NCI-H1436 (cell line): ENCODE measurements around the gene PAIP1.
"Not testable (repeated sequence)": the region's sequence is repeated elsewhere in the genome, so short reads cannot be mapped to it uniquely, and the experiment has no call there.

ENCODE experiments used
- DNase-seq: peaks from one replicate; lab custom pipeline; 2025; lab: John Stamatoyannopoulos, UW

The PAIP1 gene

DNA sequence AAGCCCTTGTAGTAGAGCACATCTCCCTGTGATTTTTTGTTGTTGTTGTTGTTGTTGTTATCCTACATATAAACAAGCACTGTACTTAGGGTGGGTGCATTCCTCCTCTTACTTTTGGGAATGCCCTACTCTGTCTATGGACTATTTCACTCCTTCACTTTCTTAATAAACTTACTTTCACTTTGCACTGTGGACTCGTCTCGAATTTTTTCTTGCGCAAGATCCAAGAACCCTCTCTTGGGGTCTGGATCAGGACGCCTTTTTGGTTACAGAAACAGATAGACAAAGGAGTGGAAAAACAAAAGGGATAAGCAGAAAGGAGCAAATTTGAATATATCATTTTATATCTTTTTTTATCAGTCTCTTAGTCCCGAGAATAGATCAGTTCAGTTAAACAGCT is 14.4 kb upstream of the PAIP1 start:
- no peak for DNase-seq

DNA sequence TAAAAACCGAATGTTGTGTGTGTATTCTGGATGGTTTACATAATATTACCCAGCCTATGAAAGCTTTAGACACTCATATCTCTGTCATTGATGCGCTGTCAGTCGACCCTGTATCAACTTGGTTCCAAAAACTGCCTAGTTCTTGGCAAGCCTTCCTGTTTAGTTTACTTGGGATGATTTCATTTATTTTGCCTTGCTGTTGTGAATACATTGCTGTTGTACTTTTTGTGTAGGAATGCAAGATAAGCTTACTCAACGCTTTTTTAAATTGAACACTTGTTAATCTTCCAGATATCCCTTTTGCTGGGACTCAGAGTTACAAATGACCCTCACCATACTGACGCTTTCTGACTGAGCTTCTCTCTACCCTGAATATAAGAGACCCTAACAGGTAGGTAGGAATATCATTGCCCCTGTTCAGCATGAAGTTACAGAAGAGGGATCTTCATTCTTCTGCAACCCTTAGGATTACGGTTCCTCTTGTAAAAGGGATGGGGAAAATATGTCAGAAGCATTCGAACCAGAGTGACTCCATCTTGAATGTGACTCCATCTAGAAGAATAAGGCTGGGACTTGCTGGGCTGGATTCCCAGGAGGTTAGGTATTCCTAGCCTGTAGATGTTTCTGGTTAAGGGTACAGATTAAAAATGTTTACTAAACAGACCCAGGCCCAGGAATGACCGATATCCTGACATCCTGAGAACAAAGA is 13.7 kb upstream of the PAIP1 start:
- DNase-seq = no peak

DNA sequence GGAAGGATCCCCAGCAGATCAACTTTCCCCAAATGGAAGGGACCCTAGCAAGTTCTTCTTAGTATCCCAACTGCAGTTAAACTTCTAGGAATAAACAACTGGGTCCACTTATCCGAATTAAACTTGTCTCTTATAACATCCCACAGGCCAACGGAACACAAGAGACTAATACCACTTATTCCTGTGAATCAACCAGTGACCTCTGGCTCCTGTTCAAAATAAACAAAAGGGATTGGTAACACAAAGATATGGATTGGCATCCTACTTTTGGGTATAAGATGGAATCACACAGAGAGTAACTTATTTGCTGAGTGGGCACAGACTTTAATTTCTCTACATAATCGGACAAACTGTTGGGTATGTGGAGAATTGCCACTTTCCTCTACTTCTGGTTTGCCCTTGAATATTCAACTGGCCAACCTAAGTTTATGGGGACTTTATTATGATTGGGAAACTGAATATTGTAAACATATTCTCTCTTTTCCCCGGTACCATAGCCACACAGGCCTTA is 12.4 kb upstream of the PAIP1 start:
- no peak for DNase-seq

DNA sequence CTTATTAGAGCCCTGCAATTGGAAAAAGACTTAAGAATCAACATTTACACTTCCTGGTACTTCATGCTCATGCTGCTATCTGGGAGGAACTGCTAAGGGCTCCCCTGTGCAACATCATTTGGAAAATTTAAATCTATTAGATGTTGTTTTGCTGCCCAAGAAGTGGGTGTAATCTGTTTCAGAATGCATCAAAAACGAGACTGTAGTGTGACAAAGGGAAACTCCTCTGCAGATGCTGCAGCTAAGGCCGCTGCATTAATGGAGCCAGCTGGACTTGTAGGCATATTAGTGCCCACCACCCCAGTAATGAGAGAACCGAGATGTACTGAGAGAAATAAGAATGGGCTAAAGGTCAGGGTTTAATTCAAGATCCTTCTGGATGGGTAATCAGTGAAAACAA is 11.1 kb upstream of the PAIP1 start:
- no peak for DNase-seq

DNA sequence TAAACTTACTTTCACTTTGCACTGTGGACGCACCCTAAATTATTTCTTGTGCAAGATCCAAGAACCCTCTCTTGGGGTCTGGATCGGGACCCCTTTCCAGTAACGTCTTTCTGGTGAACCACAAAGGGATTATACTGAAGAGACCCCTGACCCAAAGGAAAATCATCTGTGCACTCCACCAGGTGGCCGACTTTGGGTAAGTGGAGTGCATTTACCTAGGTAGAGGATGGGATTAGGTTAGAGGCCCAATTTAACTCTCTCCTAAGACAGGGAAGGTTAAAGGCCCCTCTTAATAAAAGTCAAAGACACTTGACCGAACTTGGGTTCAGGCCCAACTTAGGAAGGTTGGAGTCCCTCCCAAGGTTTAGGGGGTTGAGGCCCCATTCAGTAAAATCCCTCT is 8.2 kb upstream of the PAIP1 start:
- no peak for DNase-seq

DNA sequence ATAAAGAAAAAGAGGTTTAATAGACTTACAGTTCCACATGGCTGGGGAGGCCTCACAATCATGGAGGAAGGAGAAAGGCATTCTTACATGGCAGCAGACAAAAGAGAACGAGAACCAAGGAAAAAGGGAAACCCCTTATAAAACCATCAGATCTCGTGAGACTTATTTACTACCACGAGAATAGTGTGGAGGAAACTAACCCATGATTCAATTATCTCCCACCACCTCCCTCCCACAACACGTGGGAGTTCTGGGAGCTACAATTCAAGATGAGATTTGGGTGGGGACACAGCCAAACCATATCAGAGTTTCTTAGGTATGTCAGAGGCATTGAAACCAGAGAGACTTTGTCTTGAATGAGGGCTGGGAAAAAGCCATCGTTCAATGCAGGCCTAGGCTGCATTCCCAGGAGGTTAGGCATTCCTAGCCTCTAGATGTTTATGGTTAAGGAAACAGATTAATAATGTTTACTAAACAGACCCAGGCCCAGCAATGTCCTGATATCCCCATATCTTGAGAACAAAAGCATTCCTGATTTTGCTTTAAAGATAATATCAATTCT is 7.5 kb upstream of the PAIP1 start:
- no peak for DNase-seq

DNA sequence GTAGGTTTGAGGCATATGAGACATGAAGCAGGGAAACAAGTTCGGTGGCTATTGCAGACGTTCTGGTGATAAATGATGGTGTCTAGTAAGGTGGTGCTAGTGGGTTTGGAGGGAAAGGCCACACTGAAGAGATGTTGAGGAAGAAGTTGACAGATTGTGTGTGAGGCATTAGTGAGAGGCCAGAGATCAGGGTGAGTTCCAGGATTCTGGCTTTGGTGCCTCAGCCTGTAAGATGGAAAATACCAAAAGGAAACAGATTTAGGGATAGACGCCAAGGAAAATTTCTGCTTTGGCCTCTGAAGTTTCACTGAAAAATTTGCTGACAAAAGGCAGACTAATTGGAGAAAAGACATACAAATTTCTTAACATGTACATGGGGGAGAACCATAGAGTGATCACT is 6.4 kb upstream of the PAIP1 start:
- DNase-seq = no peak

DNA sequence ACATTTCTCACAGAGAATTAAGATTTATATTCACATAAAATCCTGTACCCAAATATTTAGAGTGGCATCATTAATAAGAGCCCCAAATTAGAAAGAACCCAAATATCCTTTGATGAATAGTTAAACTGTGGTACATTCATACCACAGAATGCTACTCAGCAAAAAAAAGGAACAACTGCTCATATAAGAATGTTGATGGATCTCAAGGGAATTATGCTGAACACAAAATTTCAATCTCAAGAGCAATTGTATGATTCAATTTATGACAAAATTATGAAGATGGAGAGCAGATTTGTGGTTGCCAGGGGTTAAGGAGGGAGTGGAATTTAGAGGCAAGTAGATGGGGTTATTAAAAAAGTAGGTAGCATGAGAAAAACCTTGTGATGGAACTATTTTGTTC is 4.5 kb upstream of the PAIP1 start:
- no peak for DNase-seq

DNA sequence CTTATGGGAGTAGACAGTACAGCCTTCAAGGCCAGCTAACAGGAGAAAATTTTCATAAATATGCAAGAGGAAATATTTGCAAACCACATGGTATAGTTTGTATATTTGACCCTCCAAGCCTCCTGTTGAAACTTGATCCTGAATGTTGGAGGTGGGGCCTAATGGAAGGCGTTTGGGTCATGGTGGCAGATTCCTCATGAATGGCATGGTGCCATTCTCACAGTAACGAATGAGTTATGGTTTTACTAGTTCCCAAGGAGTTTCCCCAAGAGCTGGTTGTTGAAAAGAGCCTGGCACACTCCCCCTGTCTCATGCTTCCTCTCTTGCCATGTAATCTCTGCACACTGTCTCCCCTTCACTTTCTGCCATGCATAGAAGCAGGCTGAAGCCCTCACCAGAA is 3.3 kb upstream of the PAIP1 start:
- DNase-seq = no peak

DNA sequence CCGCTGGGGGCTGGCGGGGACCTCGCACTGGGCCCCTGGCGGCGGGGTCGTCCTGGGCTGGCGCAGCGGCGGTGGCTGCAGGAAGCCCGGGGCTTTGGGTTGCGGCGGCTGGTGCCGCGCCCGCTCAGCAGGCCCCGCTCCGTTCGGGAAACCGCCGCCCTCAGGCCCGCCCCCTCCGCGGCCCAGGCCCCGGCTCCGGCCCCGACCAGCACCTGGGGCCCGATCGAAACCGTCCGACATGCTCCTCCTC is 345 bp downstream of the PAIP1 start:
- not testable (repeated sequence) for DNase-seq

DNA sequence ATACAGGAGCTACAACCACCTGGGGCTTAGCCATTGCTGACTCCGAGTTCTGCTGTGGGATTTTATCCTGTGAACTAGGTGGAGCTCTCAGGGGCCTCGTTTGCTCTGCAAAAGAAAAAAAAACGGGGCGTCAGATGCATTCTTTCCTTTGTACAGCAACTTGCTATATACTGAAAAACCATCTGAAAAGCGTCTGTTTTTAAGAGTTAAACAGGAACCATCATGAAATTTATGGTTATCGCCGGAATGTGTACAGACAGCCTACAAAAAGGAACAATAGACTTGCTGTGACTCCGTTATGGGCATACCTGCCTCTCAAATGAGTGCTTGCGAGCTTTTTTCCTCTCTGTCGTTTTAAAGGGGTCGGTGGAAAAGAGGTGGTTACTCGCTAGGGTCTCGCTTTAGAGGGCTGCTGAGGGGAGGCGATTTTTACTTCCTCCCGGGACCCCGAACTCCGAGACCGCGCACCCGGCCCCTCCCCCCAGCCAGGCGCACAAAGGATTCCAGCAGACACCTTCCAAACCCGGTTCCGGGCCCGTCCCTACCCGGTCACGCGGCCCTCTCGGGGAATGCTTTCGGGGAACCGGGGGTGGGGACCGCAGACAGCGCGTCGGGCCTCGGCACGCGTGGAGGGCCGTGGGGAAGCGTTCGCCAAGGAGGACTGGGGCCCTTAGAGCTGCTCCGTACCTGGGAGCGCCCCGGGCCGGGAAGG is 826 bp downstream of the PAIP1 start:
- no peak for DNase-seq

DNA sequence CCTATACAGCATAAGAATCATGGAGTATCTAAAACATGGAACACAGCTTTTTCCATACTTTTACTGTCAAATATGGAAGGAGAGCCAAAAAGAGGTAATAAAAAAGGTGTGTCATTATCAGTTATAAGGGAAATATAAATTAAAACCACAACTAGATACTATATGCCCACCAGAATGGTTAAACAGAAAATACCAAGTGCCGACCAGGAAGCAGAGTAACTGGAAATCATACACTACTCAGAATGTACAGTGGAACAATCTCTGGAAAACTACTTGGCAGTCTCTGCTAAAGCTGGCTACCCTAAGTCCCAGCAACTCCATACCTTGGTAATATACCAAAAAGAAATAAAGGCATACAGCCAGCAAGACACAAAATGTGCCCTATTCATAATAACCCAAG is 2.4 kb downstream of the PAIP1 start:
- no peak for DNase-seq

DNA sequence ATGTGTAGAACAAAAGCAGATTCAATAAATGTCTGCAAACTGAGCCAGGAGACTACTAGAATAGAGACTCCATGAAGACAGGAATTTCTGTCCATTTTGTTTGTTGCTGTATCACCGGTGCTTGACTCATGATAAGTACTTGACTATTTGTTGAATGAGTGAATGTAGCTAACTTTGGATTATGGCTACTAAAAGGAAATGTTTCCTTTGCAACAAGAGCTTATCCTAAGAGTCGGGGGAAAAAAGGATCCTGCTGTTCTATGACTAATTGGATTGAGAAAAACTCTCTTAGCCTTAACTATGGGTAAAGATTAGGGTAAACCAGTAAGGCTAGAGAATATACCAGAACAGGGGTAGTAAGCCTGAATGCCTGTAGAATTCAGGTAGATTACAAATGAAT is 3.5 kb downstream of the PAIP1 start:
- DNase-seq = no peak

DNA sequence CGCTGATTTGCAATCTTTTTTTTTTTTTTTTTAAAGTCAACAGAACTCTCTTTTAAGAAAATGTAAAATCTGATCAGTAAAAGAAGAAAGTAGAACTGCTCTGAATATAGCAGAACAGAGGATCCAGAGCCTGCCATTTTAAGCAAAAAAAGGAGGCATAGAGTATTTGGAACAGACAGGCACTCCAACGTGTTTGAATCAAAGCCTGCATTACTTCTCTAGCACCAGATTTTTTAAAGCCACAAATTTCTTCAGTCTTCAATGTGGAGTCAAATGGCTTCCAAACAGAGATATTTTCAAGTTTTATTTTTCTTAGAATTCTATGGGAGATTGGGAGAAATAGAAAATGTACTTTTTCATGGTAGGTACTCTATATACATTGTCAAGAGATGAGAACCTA is 5.1 kb downstream of the PAIP1 start:
- DNase-seq = no peak

DNA sequence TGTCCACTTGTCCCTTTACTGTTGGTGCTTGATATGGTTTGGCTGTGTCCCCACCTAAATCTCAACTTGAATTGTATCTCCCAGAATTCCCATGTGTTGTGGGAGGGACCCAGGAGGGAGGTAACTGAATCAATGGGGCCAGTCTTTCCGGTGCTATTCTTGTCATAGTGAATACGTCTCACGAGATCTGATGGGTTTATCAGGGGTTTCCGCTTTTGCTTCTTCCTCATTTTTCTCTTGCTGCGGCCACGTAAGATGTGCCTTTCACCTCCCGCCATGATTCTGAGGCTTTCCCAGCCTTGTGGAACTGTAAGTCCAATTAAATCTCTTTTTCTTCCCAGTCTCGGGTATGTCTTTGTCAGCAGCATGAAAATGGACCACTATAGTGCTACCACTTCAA is 7.6 kb downstream of the PAIP1 start:
- not testable (repeated sequence) for DNase-seq

DNA sequence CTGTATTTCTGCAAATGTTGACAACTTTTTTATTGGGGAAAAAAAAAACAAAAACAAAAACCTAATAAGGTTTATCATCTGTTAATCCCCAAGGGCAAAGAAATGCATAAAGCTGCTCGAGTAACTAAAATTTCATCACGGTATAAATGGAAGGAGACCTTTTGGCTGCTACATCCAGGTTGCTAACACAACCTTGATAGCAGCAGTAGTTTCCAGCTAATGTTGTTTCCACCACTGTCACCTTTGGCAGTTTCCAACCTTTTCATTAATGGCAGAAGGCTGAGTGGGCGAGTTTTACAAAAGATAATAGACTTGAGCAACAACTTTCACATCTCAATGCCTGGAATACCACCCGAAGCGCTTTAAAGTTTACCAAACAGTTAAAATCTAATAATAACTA is 8.5 kb downstream of the PAIP1 start:
- DNase-seq = no peak

DNA sequence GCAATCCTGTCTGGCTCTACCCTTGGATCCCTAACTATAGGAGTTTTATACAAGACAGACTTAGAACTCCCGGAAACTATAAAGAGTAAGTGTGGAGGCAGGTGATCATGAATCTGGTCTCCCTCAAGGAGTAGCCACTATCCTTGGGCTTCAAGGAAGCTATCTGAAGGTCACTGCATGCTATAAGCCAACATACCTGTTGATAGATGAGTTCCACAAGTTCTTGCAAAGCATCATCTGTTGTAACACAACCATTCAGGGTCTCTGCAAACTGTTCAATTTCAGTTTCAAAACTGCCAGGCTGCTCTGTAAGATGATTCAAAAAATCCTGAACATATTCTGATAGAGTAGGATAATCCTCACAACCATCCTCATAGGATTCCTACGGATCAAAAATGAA is 9.3 kb downstream of the PAIP1 start:
- DNase-seq = no peak

DNA sequence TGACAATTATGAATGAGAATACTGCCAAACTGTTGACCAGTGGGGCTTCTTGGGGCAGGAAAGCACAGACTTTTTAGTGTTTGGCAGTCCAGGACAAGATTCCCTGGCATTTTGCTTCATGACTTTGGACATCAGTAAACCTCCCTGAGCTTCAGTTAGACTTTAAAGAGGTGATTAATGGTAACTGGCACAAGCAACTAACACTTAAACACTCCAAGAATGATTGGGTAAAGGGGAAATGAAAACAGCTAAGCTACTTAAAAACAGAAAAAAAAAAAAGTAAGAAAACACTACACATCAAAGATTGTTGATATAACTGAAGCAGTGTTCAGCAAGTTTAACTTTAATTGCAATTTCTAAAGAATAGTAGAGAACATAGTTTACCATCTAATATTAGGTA is 13.4 kb downstream of the PAIP1 start:
- DNase-seq = no peak

DNA sequence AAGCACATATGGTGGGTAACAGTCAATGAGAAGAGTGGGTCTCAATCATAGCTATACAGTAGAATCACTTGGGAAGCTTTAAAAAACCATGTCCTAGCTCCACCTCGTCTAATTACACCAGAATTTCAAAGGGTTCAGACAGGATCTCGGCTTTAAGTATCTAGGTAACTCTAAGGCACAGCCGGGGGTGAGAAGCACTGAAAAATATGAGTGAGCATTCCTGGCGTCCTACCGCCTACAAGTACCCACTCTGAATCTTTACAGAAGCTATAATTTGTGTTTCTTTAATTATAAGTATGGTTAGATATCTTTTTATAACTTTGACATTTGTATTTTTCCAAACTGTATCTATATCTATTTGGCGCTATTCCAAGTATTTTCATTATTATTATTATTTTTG is 16.1 kb downstream of the PAIP1 start:
- no peak for DNase-seq

DNA sequence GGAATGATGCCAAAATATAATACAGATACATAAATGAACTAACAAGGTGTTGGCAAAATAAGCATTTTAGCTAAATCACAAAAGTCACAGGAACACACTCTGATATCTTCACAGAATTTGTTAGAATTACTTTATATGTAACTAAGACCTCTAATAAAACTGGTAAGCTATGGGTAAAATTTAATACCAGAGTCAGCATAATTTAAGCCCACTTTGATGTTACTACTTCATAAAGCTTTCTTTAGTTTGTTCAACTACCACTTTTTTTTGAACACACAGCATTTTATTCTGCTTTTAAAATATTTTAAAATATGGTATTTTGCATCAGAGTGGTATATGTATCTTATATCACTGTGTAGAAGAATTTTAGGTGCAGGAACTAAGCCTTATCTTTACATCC is 19.9 kb downstream of the PAIP1 start:
- no peak for DNase-seq

DNA sequence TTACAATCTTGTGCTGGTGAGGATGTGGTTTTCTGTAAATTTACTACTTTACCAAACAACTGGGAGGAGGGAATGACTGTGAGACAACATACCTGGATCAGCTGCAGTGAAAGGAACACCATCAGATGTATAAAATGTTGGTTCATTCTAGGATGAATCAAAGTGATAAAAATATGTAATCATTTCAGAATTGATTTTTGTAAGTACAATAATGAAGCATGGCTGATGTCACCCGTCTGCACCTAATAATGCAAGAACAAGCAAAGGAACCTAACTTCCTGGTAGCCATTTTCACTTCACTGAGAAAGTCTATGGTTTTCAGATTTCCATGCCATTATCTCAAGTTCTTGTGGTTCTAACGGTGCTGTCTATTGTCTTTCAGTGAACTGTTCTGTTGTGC is 23.2 kb downstream of the PAIP1 start:
- no peak for DNase-seq

DNA sequence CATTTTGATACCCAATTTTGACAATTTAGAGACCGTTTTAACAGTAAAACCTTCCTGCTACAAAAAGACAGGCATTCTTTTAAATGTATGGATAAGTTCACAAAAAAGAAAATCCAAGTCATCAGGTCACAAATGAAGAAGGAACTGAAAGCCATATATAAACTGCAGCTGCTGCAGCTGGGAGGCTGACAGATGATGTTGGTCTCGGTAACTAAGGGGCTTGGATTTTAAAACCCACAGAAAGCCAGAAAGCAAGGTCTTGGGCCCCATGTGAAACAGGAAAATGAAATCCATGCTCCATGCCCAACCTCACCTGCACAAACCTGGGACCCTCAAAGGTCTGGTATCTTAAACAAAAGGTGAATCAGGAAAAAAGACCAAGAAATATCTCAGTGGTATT is 26.2 kb downstream of the PAIP1 start:
- no peak for DNase-seq

DNA sequence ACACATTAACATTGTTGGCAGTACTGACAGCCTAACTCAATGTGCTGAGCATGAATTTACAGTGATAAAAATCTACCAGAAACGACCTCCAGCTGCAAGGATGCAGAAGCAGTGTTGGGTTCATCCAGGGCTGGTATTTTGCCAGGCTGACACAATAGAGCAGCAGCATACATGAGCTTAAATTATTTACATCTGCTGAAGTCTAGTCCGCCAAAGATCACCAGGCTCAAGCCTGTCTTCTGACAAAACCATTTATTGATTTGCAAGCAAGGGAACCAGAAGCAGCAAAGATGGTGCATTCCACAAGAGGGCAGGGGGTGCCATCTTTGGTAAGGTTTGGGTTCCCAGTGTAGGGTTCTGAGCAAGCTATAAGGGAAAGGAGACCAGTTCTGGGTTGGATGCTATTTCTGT is 33.2 kb downstream of the PAIP1 start:
- no peak for DNase-seq

DNA sequence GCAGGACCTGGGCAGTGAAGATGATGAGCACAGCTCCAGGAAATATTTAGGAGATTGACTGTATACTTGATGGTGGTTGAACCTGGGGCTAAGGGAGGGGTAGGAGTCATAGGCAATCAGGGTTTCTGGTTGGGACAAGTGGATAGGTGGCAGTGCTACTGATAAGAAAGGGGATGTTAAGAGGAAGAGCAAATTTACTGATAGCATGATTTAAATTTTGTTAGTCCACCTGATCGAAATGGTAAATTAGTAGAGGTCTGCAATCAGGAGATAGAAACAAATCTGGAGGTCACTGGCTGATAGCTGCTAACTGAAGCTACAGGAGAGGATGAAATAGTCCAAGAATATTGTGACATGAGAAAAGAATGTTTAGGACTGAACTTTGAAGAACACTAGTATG is 36.3 kb downstream of the PAIP1 start:
- no peak for DNase-seq
